HepG2 (cell line): ENCODE results near the gene STAG3. TPM values are rescaled to one million over a fixed set of nuclear protein-coding genes. Genes with fewer than 3 reads are reported as not detected.

ENCODE experiments used
- ATAC-seq: fragments of 200-7000 bp; cut with Tn5 transposase; 3 replicates; pipeline ENCODE4 v1.9.1; 2020; ENCODE audit warnings: mild to moderate bottlenecking, moderate library complexity
- BruUV-seq: library from RNA; stranded (reverse); fragments of 400-500 nt; replicated peaks from 2 replicates; lab custom pipeline; 2021; lab: Mats Ljungman, UMichigan
- CTCF ChIA-PET: fragments of 300-600 bp; formaldehyde crosslinking; extraction: SDS; loops from one replicate; lab custom pipeline; 2021; ENCODE audit warnings: low total read pairs, inconsistent platforms, low intra/inter-chr PET ratio; lab: Yijun Ruan, JAX
- POLR2A ChIA-PET: fragments of 350-600 bp; sonication (Branson Sonifier 250); formaldehyde crosslinking; loops from one replicate; lab custom pipeline; 2020; ENCODE audit warnings: antibody characterized with exemption, inconsistent platforms; lab: Yijun Ruan, JAX
- DNase-seq: peaks from one replicate; pipeline ENCODE4 v3.0.0-alpha.2; 2015; ENCODE audit warnings: low spot score
- FAIRE-seq: peaks from 3 replicates; lab custom pipeline; 2011; peaks lifted over from hg19 to GRCh38; lab: Jason Lieb, UNC
- H2AFZ ChIP-seq: one replicate; pipeline ENCODE4 v1.6.1; 2011; ENCODE audit warnings: low read length, inconsistent platforms
- H3K27ac ChIP-seq: fragments of 300-600 bp; 3 replicates; pipeline ENCODE4 v1.8.0; 2011; ENCODE audit warnings: mixed run types, mild to moderate bottlenecking, mixed read lengths, low read length, inconsistent platforms; ENCODE audit not compliant: insufficient read depth; ENCODE audit errors: extremely low read length
- H3K27me3 ChIP-seq, 2 experiments: fragments of 200-600 bp in 1 of 2; 2 replicates in 1 of 2; 3 replicates in 1 of 2; pipeline versions ENCODE4 v1.6.0 to v1.8.0; 2011; ENCODE audit warnings: low read length in 2 of 2, mild to moderate bottlenecking in 2 of 2, moderate library complexity in 2 of 2, inconsistent platforms in 1 of 2; ENCODE audit not compliant: insufficient read depth in 2 of 2, control insufficient read depth in 1 of 2
- H3K36me3 ChIP-seq, 2 experiments: fragments of 200-600 bp in 1 of 2; replicated peaks in 1 of 2; 2 replicates in 1 of 2; 3 replicates in 1 of 2; pipeline versions ENCODE4 v1.5.1 to v1.8.0; 2011; ENCODE audit warnings: low read length in 2 of 2, inconsistent platforms in 1 of 2; ENCODE audit not compliant: insufficient read depth in 2 of 2, control insufficient read depth in 1 of 2
- H3K4me1 ChIP-seq: 2 replicates; pipeline ENCODE4 v1.5.1; 2012; ENCODE audit warnings: low read length, inconsistent platforms; ENCODE audit not compliant: insufficient read depth
- H3K4me2 ChIP-seq: 2 replicates; pipeline ENCODE4 v1.6.0; 2011; ENCODE audit warnings: low read depth, low read length, inconsistent platforms
- H3K4me3 ChIP-seq, 3 experiments: fragments of 200-600 bp in 1 of 3; sonication (generic), shearing (Covaris generic) in 1 of 3; replicated peaks in 1 of 3; 2 replicates each; pipeline ENCODE4 v1.5.1; 2011 to 2016; ENCODE audit warnings: low read length in 3 of 3, inconsistent platforms in 2 of 3, low read depth in 2 of 3, mild to moderate bottlenecking in 2 of 3, control low read depth in 1 of 3, mixed read lengths in 1 of 3; ENCODE audit not compliant: insufficient read depth in 1 of 3
- H3K79me2 ChIP-seq: one replicate; pipeline ENCODE4 v1.6.1; 2011; ENCODE audit warnings: low read length, inconsistent platforms; ENCODE audit not compliant: insufficient read depth
- H3K9ac ChIP-seq: 2 replicates; pipeline ENCODE4 v1.6.0; 2011; ENCODE audit warnings: mild to moderate bottlenecking, low read depth, low read length, inconsistent platforms; ENCODE audit not compliant: insufficient read depth
- H3K9me3 ChIP-seq: 2 replicates; pipeline ENCODE4 v1.5.1; 2012; ENCODE audit warnings: mild to moderate bottlenecking, low read length
- H4K20me1 ChIP-seq: 2 replicates; pipeline ENCODE4 v1.6.0; 2011; ENCODE audit warnings: inconsistent platforms, mild to moderate bottlenecking, low read length, moderate library complexity; ENCODE audit not compliant: insufficient read depth
- DBP ChIP-seq: sonication (generic); formaldehyde crosslinking; IDR thresholded peaks from 2 replicates; pipeline ENCODE4 v1.4.0; 2020; ENCODE audit warnings: missing genetic modification reagents; ENCODE audit errors: not compliant biosample characterization
- HOMEZ ChIP-seq: IDR thresholded peaks from 2 replicates; pipeline ENCODE4 v1.6.1; 2016; ENCODE audit warnings: low read depth
- HOXA5 ChIP-seq: sonication (generic); formaldehyde crosslinking; IDR thresholded peaks from 2 replicates; pipeline ENCODE4 v1.4.0; 2020; ENCODE audit warnings: missing genetic modification reagents
- MBNL3 ChIP-seq: fragments of 250-450 bp; sonication (Bioruptor Pico); conservative IDR thresholded peaks from 2 replicates; pipeline ENCODE4 v1.8.0; 2022; ENCODE audit warnings: mild to moderate bottlenecking, inconsistent platforms
- NFKB2 ChIP-seq: sonication (generic); formaldehyde crosslinking; IDR thresholded peaks from 2 replicates; pipeline ENCODE4 v1.4.0; 2020; ENCODE audit warnings: missing genetic modification reagents, borderline replicate concordance
- NR2F1 ChIP-seq, 2 experiments: fragments of 450-650 bp in 1 of 2; formaldehyde crosslinking in 1 of 2; IDR thresholded peaks; 2 replicates each; pipeline versions ENCODE4 v1.5.0 to v1.6.1; 2016 to 2020; ENCODE audit warnings: mild to moderate bottlenecking in 1 of 2, missing compliant biosample characterization in 1 of 2, missing genetic modification reagents in 1 of 2, moderate library complexity in 1 of 2
- PHF8 ChIP-seq: sonication (generic); formaldehyde crosslinking; IDR thresholded peaks from 2 replicates; pipeline ENCODE4 v1.5.0; 2020; ENCODE audit warnings: missing genetic modification reagents
- SMYD3 ChIP-seq: sonication (generic); formaldehyde crosslinking; IDR thresholded peaks from 2 replicates; pipeline ENCODE4 v1.8.1; 2023; ENCODE audit warnings: mild to moderate bottlenecking, missing genetic modification reagents
- SP4 ChIP-seq: sonication (generic); formaldehyde crosslinking; IDR thresholded peaks from 2 replicates; pipeline ENCODE4 v1.8.1; 2023; ENCODE audit warnings: mild to moderate bottlenecking, missing genetic modification reagents
- TAF15 ChIP-seq: fragments of 200-400 bp; formaldehyde crosslinking; IDR thresholded peaks from one replicate; pipeline ENCODE4 v1.6.1; 2018; ENCODE audit warnings: mild to moderate bottlenecking, low read depth, low read length; ENCODE audit not compliant: poor library complexity, severe bottlenecking
- ZBTB42 ChIP-seq: sonication (generic); formaldehyde crosslinking; IDR thresholded peaks from 2 replicates; pipeline ENCODE4 v1.5.0; 2020; ENCODE audit warnings: mild to moderate bottlenecking, missing genetic modification reagents
- ZBTB7B ChIP-seq: sonication (generic); formaldehyde crosslinking; IDR thresholded peaks from 2 replicates; pipeline ENCODE4 v1.4.0; 2020; ENCODE audit warnings: missing genetic modification reagents
- ZNF329 ChIP-seq: sonication (generic); formaldehyde crosslinking; IDR thresholded peaks from 2 replicates; pipeline ENCODE4 v1.9.0; 2021; ENCODE audit warnings: low read depth, mild to moderate bottlenecking, missing genetic modification reagents
- ZNF570 ChIP-seq: sonication (generic); formaldehyde crosslinking; IDR thresholded peaks from 2 replicates; pipeline ENCODE4 v1.4.0; 2020; ENCODE audit warnings: mild to moderate bottlenecking, missing genetic modification reagents, borderline replicate concordance
- WGBS: methylation state at CpG from one replicate; pipeline ENCODE4 v1.1.6; 2017; ENCODE audit warnings: low lambda C conversion rate; 5-methylcytosine and 5-hydroxymethylcytosine counted together
- in situ Hi-C: cut with HindIII; loops from 2 replicates; pipeline ENCODE4 v1.10.0; 2017; ENCODE audit warnings: low pct_unique_long_range_greater_than_20kb; ENCODE audit not compliant: extremely low pct_ligation_motif_present
- intact Hi-C: fragments of 100-400 bp; cut with micrococcal nuclease; formaldehyde crosslinking; loops from one replicate; pipeline ENCODE4 v1.10.0; 2022; ENCODE audit not compliant: unreplicated experiment
- polyA plus RNA-seq, 8 experiments: library from polyadenylated mRNA; depleted of rRNA in 3 of 8; stranded (reverse) in 7 of 8; unstranded in 1 of 8; fragments of >200 nt; fragmentation: Illumina TruSeq in 4 of 8; extraction: Trizol in 4 of 8; gene quantifications; 2 replicates each; pipeline versions ENCODE4 v1.2.1 to v1.2.3, GENCODE V29; 2011 to 2016; ENCODE audit warnings: low read depth in 4 of 8, missing spikeins in 1 of 8, mixed read lengths in 1 of 8; ENCODE audit not compliant: insufficient read depth in 1 of 8
- total RNA-seq, 5 experiments: library from RNA; depleted of rRNA; stranded (reverse); fragments of >200 nt; fragmentation: Illumina TruSeq; extraction: Trizol; gene quantifications; 2 replicates each; pipeline ENCODE4 v1.2.3, GENCODE V29; 2016; ENCODE audit warnings: low read depth in 1 of 5
- TF ChIP-seq, protein P1 (sequence below): sonication (generic); formaldehyde crosslinking; IDR thresholded peaks from 2 replicates; pipeline ENCODE4 v1.4.0; 2020; ENCODE audit warnings: missing genetic modification reagents, mild to moderate bottlenecking, borderline replicate concordance
- TF ChIP-seq, protein P2 (sequence below): IDR thresholded peaks from 2 replicates; pipeline ENCODE4 v1.6.1; 2016; ENCODE audit warnings: control low read depth
- TF ChIP-seq, protein P3 (sequence below): sonication (generic); formaldehyde crosslinking; IDR thresholded peaks from 2 replicates; pipeline ENCODE4 v1.9.0; 2021; ENCODE audit warnings: missing genetic modification reagents, mild to moderate bottlenecking, borderline replicate concordance

The STAG3 gene
- total and polyA plus RNA-seq, 2 of the 13 experiments (the other 11 are each of a cell fraction or from before 2014, with no cell fraction given) = 0.09 to 0.33 TPM

DNA sequence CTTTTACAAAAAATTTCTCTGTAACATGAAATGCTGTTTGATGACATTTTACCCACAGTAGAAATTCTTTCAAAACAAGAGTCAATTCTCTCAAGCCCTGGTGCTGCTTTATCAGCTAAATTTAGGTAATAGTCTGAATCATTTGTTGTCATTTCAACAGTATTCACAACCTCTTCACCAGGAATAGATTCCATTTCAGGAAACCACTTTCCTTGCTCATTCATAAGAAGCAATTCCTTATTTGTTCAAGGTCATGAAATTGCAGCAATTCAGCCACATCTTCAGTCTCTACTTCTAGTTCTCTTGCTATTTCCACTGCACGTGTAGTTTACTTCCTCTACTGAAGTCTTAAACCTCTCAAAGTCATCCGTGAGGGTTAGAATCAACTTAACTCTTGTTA is 14.1 kb downstream of the STAG3 start:
- 30% methylated on average over 2 of the region's 2 CpGs for WGBS
- Histone ChIP-seq H3K9me3 (no peaks in the 10 kb centered on the region), H3K79me2 (no peaks in the 10 kb centered on the region), H3K4me3 (no peak overlapping the region), H3K27ac (no peak overlapping the region), H3K36me3 (no peaks in the 10 kb centered on the region), H2AFZ (no peak overlapping the region), H3K27me3 (peaks cover 1 to 4% of the 10 kb centered on the region in 2 experiments; a peak in 2 of 5 replicates), H3K4me2 (no peak overlapping the region), H3K4me1 (peaks cover 8% of the 10 kb centered on the region; the same call in 1 of the 2 replicates), H3K9ac (no peak overlapping the region), H4K20me1 (no peaks in the 10 kb centered on the region)
- no TSS peak for BruUV-seq
- DNase-seq (no peak), ATAC-seq (no peak), FAIRE-seq (no peak)
- CTCF ChIA-PET = no interaction called here
- in situ Hi-C loops (no loop called here), intact Hi-C loops (no loop called here)
- POLR2A ChIA-PET = no interaction called here
- TF ChIP-seq ZBTB42 (CRISPR knock-in tag) = no peak
- no peak for TF ChIP-seq HOMEZ (CRISPR knock-in tag)
- no peak for TF ChIP-seq TAF15
- TF ChIP-seq SMYD3 (CRISPR knock-in tag) = no peak
- no peak for TF ChIP-seq ZNF329 (CRISPR knock-in tag)
- TF ChIP-seq, protein P1, sequence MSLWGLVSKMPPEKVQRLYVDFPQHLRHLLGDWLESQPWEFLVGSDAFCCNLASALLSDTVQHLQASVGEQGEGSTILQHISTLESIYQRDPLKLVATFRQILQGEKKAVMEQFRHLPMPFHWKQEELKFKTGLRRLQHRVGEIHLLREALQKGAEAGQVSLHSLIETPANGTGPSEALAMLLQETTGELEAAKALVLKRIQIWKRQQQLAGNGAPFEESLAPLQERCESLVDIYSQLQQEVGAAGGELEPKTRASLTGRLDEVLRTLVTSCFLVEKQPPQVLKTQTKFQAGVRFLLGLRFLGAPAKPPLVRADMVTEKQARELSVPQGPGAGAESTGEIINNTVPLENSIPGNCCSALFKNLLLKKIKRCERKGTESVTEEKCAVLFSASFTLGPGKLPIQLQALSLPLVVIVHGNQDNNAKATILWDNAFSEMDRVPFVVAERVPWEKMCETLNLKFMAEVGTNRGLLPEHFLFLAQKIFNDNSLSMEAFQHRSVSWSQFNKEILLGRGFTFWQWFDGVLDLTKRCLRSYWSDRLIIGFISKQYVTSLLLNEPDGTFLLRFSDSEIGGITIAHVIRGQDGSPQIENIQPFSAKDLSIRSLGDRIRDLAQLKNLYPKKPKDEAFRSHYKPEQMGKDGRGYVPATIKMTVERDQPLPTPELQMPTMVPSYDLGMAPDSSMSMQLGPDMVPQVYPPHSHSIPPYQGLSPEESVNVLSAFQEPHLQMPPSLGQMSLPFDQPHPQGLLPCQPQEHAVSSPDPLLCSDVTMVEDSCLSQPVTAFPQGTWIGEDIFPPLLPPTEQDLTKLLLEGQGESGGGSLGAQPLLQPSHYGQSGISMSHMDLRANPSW (CRISPR knock-in tag) = no peak
- no peak for TF ChIP-seq HOXA5 (CRISPR knock-in tag)
- TF ChIP-seq NR2F1 (CRISPR knock-in tag; IDR thresholded peaks at IDR 0.05) = no peak
- TF ChIP-seq, protein P2, sequence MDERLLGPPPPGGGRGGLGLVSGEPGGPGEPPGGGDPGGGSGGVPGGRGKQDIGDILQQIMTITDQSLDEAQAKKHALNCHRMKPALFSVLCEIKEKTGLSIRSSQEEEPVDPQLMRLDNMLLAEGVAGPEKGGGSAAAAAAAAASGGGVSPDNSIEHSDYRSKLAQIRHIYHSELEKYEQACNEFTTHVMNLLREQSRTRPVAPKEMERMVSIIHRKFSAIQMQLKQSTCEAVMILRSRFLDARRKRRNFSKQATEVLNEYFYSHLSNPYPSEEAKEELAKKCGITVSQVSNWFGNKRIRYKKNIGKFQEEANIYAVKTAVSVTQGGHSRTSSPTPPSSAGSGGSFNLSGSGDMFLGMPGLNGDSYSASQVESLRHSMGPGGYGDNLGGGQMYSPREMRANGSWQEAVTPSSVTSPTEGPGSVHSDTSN (CRISPR knock-in tag) = no peak
- no peak for TF ChIP-seq ZNF570
- TF ChIP-seq DBP = no peak
- TF ChIP-seq PHF8 (CRISPR knock-in tag) = no peak
- no peak for TF ChIP-seq MBNL3 (CRISPR knock-in tag)
- no peak for TF ChIP-seq NFKB2 (CRISPR knock-in tag)
- TF ChIP-seq SP4 = no peak
- no peak for TF ChIP-seq ZBTB7B (CRISPR knock-in tag)
- TF ChIP-seq, protein P3, sequence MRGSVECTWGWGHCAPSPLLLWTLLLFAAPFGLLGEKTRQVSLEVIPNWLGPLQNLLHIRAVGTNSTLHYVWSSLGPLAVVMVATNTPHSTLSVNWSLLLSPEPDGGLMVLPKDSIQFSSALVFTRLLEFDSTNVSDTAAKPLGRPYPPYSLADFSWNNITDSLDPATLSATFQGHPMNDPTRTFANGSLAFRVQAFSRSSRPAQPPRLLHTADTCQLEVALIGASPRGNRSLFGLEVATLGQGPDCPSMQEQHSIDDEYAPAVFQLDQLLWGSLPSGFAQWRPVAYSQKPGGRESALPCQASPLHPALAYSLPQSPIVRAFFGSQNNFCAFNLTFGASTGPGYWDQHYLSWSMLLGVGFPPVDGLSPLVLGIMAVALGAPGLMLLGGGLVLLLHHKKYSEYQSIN (CRISPR knock-in tag) = no peak
- TF ChIP-seq, all 625 proteins: peak for 0
